Mucosa of stomach (tissue), 1 donor: Measurements from ENCODE around the gene LRRC61.
A peak's percentile ranks its signal among the peaks of the same experiment; 100 is the strongest.

ENCODE experiments used
- H3K27me3 ChIP-seq: one replicate; pipeline ENCODE4 v1.7.0; 2013; ENCODE audit warnings: mild to moderate bottlenecking, low read length; ENCODE audit not compliant: control insufficient read depth, insufficient read depth
- H3K36me3 ChIP-seq: one replicate; pipeline ENCODE4 v1.7.0; 2013; ENCODE audit warnings: low read length; ENCODE audit not compliant: control insufficient read depth, insufficient read depth
- H3K4me1 ChIP-seq: one replicate; pipeline ENCODE4 v1.7.0; 2013; ENCODE audit warnings: mild to moderate bottlenecking, low read length; ENCODE audit not compliant: control insufficient read depth, insufficient read depth
- H3K4me3 ChIP-seq: one replicate; pipeline ENCODE4 v1.7.0; 2013; ENCODE audit warnings: low read length
- H3K9ac ChIP-seq: one replicate; pipeline ENCODE4 v1.7.0; 2013; ENCODE audit warnings: mild to moderate bottlenecking, low read length, moderate library complexity
- H3K9me3 ChIP-seq: one replicate; pipeline ENCODE4 v1.7.0; 2013; ENCODE audit warnings: mild to moderate bottlenecking, low read length, moderate library complexity; ENCODE audit not compliant: control insufficient read depth
- donor health status: Pancreatic carcinoma.

LRRC61 gene

DNA sequence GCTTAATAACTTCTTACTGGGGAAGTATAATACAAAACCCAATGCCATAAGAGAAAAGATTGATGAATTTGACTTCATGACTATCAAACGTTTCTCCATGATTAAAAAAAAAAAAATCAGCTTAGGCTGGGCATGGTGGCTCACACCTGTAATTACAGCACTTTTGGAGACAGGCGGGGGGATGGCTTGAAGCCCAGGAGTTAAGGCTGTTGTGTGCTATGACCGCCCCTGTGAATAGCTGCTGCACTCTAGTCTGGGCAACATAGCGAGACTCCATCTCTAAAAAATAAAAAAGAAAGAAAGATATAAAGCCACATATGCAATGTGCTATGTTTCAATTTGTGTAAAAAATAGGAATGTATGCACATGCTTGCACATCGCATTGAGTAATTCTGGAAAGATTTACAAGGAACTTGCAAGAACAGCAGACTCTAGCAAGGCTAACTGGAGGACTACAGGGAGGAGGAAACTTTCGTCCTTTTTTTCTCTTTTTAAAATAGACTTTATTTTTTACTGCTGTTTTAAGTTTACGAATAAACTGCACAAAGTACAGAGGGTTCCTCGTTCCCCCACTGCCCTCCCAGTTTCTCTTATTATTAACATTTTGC is 28.5 kb downstream of the LRRC61 start:
- Histone ChIP-seq H3K36me3 (no peaks in the 10 kb centered on the region), H3K4me3 (no peak overlapping the region), H3K9ac (no peak overlapping the region), H3K27me3 (no peaks in the 10 kb centered on the region), H3K9me3 (no peaks in the 10 kb centered on the region), H3K4me1 (peaks cover 15% of the 10 kb centered on the region)

GRCh38 chr7:150355666-150356059 is 32.5 kb downstream of the LRRC61 start:
- Histone ChIP-seq H3K4me1 (peaks cover 15% of the 10 kb centered on the region), H3K9me3 (no peaks in the 10 kb centered on the region), H3K4me3 (no peak overlapping the region), H3K9ac (peak overlapping the region; percentile 19), H3K36me3 (no peaks in the 10 kb centered on the region), H3K27me3 (no peaks in the 10 kb centered on the region)

- Histone ChIP-seq H3K4me1 (peaks cover 15% of the 10 kb centered on the region), H3K9ac (no peak overlapping the region), H3K36me3 (no peaks in the 10 kb centered on the region), H3K27me3 (no peaks in the 10 kb centered on the region), H3K4me3 (no peak overlapping the region), H3K9me3 (no peaks in the 10 kb centered on the region)
Observed at GRCh38 chr7:150356265-150356897, 33.2 kb downstream of the LRRC61 start.

DNA sequence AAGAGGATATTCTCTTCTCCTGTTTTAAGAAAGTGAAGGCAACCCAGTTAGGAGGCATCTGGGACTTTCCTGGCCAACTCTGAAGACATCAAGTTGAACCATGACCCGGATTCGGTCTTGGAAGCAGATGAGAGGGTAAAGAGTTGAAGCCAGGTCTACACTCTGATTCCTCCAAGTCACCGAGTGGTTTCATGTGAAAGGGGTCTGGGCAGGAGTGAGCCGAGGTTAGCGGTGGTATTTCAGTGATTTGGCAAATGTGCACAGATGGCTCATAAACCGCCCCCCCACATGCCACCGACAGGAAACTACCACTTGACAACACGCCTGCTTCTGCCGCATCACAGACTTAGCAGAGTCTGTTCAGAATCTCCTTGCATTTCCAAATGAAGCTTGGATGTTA is 34.1 kb downstream of the LRRC61 start:
- peaks cover 15% of the 10 kb centered on the region for H3K4me1 ChIP-seq

GRCh38 chr7:150357771-150358427 is 34.7 kb downstream of the LRRC61 start:
- no peak overlapping the region for H3K4me3 ChIP-seq
- H3K9ac ChIP-seq: no peak overlapping the region
- H3K27me3 ChIP-seq: no peaks in the 10 kb centered on the region
- H3K9me3 ChIP-seq: no peaks in the 10 kb centered on the region
- H3K4me1 ChIP-seq: peaks cover 15% of the 10 kb centered on the region
- no peaks in the 10 kb centered on the region for H3K36me3 ChIP-seq

More for the DNA sequence above, 34.1 kb downstream of the LRRC61 start:
- H3K9me3 ChIP-seq: no peaks in the 10 kb centered on the region
- H3K4me3 ChIP-seq: no peak overlapping the region
- H3K27me3 ChIP-seq: no peaks in the 10 kb centered on the region
- no peak overlapping the region for H3K9ac ChIP-seq
- H3K36me3 ChIP-seq: no peaks in the 10 kb centered on the region

DNA sequence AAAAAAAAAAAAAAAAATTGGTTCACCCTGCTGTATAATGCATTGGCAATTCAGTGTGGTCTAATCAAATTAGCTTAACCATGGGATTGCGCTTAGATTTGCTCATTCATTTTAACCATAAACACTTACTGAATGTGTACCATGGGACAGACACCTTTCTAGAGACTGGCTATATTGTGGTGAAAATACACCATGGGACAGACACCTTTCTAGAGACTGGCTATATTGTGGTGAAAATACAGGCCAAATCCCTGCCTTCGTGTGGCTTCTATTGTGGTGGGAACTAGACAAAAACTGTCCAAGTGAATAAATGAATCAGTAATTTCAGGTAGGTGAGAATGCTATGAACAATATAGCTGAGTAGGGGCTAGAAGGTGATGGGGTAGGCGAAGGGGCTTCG is 35.3 kb downstream of the LRRC61 start:
- no peak overlapping the region for H3K4me3 ChIP-seq
- H3K27me3 ChIP-seq: no peaks in the 10 kb centered on the region
- no peaks in the 10 kb centered on the region for H3K9me3 ChIP-seq
- peaks cover 15% of the 10 kb centered on the region for H3K4me1 ChIP-seq
- H3K9ac ChIP-seq: no peak overlapping the region
- H3K36me3 ChIP-seq: no peaks in the 10 kb centered on the region

DNA sequence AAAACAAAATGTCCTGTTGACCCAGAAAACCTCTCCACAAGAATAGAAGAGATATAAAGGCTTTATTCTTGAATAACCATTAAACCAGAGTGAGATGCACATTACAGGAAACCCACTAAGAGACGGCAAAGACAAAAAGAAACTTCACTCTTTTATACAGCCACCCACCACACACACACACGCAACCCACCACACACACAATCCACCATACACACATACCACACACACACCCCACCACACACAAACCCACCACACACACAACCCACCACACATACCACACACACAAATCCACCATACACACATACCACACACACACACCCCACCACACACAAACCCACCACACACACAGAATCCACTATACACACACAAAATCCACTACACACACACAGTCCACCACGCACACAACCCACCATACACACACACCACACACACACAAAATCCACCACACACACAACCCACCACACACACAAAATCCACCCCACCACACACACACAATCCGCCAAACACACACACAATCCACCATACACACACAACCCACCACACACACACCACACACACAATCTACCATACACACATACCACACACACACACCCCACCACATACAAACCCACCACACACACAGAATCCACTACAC is 36.0 kb downstream of the LRRC61 start:
- Histone ChIP-seq H3K9ac (no peak overlapping the region), H3K36me3 (no peaks in the 10 kb centered on the region), H3K27me3 (no peaks in the 10 kb centered on the region), H3K9me3 (no peaks in the 10 kb centered on the region), H3K4me1 (peaks cover 15% of the 10 kb centered on the region), H3K4me3 (no peak overlapping the region)

- Histone ChIP-seq H3K4me3 (no peak overlapping the region), H3K9me3 (no peaks in the 10 kb centered on the region), H3K36me3 (no peaks in the 10 kb centered on the region), H3K9ac (no peak overlapping the region), H3K27me3 (no peaks in the 10 kb centered on the region), H3K4me1 (peaks cover 15% of the 10 kb centered on the region)
Observed at GRCh38 chr7:150359622-150360362, 36.6 kb downstream of the LRRC61 start.

GRCh38 chr7:150360363-150361058 is 37.4 kb downstream of the LRRC61 start:
- H3K4me3 ChIP-seq: no peak overlapping the region
- H3K36me3 ChIP-seq: no peaks in the 10 kb centered on the region
- H3K4me1 ChIP-seq: peaks cover 7% of the 10 kb centered on the region
- no peaks in the 10 kb centered on the region for H3K27me3 ChIP-seq
- no peak overlapping the region for H3K9ac ChIP-seq
- H3K9me3 ChIP-seq: no peaks in the 10 kb centered on the region

DNA sequence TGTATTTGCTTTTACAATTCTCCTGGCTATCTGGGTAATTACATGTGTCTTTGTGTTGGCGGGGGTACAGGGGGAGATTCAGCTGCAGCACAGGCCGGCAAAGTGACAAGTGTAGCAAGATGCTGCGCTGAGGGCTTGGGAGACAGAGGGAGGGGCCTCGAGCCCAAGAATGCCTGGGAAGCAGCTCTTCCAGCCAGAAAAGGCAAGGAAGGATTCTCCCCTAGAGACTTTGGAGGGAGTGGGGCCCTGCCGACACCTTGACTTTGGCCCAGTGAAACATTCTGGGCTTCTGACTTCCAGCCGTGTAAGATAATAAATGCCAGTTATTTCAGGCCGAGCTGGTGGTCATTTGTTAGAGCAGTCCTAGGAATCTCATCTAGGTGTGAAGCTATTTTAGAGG is 38.2 kb downstream of the LRRC61 start:
- Histone ChIP-seq H3K9ac (no peak overlapping the region), H3K36me3 (no peaks in the 10 kb centered on the region), H3K9me3 (no peaks in the 10 kb centered on the region), H3K27me3 (no peaks in the 10 kb centered on the region), H3K4me3 (no peak overlapping the region), H3K4me1 (no peaks in the 10 kb centered on the region)

GRCh38 chr7:150361807-150362621 is 38.9 kb downstream of the LRRC61 start:
- Histone ChIP-seq H3K36me3 (no peaks in the 10 kb centered on the region), H3K9me3 (no peaks in the 10 kb centered on the region), H3K4me1 (no peaks in the 10 kb centered on the region), H3K4me3 (no peak overlapping the region), H3K27me3 (no peaks in the 10 kb centered on the region), H3K9ac (no peak overlapping the region)
